Activated CD4-positive, CD25-positive, alpha-beta regulatory T cell treated with anti-CD3 and anti-CD28 coated beads, Interleukin-2, amount 50 U/mL, for 16 hours (primary cell): Measurements from ENCODE around the gene TSSC4.

Experiments used
- DNase-seq: peaks from one replicate; pipeline ENCODE4 v3.0.0-alpha.2; 2020; ENCODE audit warnings: low read depth, low spot score

Gene TSSC4

DNA sequence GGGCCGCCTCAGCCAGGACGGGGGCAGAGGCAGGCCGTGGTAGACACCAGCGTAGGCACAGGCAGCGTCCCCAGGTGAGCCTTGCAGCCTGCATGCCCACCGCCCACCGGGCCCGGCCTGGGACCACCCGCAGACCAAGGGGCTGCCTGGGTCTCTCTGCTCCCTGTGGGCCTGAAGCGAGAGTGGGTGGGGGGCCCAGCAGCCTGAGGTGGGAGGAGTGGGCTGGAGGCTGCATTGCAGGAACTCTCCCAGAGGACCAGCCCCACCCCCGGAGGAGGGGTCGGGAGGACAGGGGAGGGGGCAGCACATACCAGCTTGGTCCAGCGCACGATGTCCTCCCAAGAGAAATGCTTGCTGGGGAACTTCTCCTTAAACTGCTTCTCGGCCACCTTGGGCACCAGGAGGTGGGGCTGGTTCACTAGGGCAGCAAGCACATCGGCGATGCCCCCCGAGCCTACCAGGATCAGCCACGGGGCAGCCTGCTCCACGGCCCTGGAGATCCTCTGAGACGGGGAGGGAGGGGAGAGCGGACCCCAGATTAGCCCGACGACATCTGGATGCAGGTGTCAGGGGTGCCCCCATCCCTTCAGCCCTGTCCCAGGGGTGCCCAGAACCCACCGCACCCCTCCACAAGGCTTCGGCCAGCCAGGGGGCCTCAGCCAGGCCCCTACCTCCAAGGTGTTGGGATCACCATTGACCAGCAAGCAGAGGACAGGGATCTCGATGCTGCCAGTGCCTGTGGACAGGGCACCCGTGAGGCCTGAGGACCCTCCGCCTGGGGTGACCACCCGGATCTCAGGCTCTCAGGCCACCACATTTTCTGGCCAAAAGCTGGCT lies 17.5 kb downstream of the TSSC4 start:
- no peak for DNase-seq

DNA sequence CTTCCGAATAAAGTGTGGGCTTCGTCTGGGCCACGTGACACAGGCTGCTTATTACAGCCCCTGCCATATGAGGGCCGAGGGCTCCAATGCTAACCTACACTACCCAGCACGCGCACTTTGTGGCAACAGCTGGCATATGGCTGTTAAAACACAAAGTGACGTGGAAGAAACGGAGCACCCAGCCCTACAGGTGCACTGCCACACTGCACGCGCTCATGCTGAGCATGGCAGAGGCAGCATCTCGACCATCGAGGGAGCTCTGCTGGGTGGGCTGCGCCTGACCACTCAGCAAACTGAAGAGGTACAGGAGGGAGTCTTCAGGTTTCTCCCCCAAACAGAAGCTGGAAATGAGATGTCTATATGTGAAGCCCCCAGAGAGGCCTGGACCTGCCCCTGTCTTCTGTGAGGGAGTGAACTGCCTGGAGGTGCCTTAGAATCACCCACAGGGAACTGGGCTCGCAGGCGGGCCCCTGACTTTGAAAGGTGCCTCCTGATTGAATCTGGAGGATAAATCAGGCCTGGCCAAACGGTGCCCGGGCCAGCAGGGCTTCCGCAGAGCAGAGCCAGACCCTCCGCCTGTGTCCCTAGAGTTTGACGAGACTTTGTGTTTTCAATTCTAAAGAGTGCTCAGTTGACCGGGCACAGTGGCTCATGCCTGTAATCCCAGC lies 18.3 kb downstream of the TSSC4 start:
- no peak for DNase-seq

DNA sequence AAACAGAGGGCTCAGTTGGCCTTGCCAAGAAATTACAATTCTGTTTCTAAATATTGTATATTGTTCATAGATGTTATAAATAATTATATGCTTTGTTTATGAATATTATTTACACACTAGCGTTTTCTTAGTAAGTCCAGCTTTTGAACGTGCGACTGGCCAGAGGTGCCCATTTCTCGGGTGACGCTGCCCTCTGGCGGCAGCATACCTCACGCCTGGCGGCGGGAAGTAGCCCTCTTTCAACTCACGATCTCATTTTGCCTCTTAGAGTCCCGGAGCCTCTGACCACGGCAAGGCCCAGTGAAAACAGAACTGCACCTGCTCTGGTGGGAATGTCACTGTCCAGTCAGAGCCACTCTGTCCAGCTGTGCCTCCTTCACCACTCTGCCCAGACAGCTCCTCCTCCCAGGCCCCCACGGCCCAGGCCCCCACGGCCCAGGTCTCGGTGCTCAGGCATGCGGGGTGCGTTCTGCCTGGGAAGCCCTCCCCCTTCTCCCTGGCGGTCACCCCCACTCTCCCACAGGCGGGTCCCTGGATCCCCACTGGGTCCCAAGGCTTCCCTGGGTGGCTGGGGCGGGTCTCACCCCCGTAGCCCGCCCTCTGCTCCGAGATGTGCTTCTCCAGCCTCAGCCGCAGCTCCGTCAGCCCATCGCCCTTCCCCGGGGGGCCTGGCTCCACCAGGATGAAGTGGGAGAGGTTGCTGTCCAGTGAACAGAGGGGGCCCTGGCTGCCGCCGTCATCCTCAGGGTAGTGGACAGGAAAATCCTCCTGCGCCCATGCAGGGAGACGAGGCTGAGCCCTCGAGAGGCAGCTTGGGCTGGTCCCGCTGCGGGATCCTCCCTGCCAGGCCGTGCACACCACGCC lies 19.3 kb downstream of the TSSC4 start:
- DNase-seq, result no peak

DNA sequence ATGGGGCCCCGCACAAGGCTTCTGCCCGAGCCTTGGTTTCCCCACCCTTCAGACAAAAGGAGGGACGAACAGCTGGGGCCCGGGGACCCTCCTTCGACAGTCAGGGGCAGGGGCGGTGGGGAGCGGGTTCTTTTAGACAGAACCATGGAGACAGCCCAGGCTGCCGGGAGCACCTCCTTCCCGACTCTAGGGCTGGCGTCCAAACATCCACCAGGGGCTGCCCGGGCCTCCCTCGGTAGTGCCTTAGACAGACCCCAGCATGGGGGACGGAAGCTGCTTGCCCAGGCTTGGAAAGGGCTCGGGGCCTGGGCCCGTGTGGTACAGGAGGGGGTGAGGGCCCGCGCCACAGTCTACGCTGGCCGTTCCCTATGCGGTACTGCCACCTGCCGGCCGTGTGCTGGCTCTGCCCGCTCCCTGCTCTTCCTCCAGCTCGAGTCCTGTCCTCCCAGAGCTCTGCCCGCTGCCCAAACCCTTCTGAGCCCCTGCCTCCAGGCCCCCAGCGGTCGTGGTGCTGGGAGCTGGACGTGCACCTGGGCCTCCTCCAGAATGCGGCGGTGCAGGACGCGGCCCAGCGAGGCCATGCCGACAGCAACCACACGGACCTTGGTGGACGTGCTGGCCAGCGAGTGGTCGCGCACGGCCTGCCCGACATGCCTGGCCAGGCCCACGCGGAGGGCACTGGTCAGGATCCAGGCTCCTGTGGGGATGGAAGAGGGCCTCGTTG lies 20.1 kb downstream of the TSSC4 start:
- DNase-seq, result peak; percentile 28

DNA sequence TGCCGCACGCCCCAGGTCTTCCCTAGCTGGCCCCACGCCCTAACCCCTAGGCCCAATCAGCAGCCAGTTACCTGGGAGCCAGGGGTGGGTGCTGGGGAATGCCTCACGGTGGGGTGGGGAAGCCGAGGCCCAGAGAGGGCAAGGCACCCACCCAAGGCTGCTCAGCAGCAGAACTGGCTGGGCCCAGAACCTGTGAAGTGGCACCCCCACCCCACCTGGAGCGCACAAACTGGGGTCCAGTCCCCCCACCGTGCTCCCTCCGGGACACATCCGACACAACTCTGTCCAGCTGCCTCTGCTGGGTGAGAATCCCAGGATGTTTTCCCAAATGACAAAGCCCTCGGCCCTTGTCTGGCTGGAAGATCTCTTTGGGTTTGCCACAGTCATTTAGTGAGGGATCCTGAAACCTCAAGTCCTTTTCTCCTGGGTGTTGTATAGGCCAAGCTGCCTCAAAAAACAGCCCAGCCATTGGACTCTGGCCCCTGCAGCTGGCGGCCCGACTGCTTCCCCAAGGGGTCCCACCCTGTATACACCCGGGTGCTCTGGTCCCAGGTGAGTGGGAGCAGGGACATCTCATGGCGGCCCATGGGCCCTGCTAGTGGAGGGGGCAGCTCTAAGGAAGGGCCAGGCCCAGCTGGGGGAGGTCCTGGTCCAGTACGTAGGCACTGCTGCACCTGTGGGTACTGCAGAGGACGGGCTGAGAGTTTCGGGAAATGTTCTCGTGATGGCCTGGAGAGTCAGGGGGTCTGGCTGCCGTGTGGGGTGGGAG lies 20.9 kb downstream of the TSSC4 start:
- DNase-seq, result no peak

DNA sequence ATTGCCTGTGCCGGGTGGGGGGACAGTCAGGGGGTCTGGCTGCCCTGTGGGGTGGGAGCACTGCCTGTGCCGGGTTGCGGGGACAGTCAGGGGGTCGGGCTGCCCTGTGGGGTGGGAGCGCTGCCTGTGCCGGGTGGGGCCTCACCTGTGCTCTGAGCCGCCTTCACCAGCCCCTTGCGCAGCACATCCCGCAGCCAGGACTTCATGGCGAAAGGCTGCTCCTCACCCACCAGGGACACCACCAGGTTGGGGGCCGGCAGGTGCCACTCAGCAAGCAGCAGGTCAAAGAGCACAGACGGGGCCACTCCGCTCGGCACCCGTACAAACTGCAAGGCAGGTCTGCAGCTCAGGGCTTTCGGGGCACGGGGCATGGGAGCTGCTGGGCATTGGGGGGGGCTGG lies 21.4 kb downstream of the TSSC4 start:
- no peak for DNase-seq

DNA sequence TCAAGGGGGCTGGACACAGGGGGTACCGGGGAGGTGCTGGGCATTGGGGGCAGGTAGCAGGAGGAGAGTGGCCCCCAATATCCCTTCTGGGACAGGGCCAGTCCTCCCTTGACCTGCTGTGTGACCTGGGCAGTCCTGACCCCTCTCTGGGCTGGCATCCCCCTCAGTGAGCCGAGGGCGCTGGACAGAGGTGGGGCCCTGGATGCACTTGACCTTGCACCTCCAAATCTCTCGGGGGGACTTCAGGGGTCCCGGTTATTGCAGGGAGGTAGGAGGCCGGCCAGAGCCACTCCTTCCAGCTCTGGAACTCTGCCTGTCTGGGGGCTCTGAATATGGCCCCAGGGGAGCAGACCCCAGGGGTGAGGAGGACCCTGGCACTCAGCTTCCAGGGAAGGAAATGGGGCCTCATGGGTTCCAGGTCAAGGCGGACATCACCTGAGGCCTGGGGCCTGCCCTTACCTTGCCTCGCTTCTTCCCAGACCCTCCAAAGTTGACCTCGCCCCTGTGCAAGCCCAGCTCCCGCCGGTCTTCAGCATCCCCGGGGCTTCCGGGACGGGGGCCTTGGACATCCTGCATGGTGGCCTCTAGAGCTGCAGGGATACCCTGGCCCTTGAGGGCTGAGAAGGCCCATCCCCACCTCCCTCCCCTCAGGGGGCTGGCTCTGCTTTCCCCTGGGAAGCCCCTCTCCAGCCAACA lies 22.1 kb downstream of the TSSC4 start:
- DNase-seq, result no peak

DNA sequence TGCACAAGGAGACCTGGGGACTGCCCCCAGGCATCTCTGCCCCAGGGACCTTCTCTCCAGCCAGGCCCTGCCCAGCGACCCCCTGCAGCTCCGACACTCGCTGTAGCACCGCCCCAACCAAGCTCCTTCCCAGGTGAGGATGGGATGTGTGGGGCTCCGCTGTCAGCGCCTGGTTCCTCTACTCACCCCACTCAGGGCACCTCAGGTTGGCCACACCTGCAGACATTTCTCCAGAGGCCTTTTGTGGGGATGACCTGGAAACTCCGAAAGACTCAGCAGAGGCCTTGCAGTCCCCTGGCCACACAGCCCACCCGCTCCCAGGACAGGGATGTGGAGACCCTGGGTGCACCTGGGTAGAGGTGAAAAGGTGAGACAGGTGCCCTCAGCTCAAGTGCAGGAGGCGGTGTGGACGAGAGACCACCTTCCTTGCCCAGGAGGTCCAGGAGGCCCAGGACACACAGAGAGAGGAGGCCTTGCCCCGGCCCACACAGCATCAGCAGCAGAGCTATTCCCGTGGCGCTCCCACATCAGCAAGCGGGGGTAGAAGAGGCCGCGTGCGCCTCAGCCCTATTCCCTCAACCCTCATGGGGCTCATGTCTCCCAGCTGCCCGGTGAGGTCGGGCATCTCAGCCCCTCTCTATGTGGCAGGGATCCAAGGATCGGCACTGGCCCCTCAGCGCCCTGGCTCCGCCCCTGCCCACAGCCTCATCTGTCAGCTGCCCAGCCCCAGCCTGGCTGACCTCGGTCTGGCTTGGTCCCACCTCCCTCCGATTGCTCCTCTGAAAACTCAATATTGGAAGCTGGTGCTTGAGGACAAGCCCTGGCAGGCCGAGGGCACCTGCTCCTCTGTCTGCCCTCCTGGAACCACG lies 22.8 kb downstream of the TSSC4 start:
- DNase-seq, result no peak

DNA sequence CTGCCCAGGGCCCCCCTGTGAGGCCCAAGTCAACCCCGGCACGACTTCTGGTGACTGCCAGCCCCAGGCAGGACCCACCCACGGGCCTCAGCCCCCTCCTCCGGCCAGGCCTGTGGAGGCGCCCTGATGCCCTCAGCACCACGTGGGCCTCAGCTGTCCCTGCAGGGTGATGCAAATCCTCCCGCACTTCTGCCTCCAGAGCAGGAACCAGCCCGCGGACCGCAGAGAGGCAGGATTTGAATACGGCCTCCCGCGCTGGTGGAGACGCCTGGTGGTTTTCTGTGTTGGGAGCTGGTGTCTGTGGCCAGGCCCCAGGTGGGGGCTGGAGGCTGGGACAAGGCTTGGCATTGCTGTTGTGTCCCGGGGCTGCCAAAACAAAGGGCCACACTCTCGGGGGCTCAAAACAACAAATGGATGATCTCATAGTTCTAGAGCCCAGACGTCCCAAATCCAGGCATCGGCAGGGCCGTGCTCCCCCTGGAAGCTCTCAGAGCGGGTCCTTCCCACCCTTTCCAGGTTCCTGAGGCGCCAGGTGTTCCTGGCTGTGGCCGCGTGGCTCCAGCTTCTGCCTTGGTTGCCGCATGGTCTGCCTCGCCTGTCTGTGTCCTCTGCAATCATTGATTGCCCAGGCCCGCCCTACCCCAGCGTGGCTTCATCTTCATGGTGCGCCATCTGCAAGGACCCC lies 24.4 kb downstream of the TSSC4 start:
- DNase-seq, result no peak

DNA sequence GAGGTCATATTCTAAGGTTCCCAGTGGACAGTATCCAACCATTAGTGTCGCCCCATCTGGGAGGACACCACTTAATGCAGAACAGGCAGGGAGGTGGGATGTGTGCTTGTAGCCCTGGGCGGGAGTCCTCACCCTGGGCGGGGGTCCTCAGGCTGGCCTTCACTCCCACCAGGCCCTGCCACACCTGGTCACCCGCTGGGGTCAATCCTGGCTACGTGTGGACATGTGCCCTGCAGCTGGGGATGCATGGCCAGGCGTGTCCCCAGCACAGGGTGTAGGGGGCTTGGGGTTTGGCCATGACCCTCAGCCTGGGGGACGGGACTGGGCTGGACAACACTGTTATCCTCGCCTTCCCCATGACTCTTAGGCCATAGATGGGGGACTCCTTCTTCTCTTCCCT lies 25.0 kb downstream of the TSSC4 start:
- DNase-seq, result no peak

DNA sequence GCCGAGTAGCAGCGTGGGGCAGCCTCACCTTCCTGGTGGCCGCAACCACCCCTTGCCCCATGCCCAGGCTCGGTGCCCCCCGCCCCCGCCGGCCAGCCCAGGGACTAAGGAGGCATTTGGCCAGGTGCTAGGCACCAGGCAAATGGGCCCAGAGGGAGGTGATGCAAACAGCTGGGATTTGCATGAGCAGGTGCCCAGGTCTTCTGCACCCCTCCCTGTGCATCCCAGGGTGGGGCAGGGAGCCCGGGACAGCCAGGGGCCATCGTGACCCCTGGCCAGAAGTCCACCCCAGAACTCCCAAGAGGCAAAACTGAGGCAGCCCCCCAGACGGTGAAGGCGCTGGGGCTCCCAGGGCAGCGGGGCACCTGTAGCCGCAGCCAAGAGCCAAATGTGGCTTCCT lies 25.7 kb downstream of the TSSC4 start:
- no peak for DNase-seq

DNA sequence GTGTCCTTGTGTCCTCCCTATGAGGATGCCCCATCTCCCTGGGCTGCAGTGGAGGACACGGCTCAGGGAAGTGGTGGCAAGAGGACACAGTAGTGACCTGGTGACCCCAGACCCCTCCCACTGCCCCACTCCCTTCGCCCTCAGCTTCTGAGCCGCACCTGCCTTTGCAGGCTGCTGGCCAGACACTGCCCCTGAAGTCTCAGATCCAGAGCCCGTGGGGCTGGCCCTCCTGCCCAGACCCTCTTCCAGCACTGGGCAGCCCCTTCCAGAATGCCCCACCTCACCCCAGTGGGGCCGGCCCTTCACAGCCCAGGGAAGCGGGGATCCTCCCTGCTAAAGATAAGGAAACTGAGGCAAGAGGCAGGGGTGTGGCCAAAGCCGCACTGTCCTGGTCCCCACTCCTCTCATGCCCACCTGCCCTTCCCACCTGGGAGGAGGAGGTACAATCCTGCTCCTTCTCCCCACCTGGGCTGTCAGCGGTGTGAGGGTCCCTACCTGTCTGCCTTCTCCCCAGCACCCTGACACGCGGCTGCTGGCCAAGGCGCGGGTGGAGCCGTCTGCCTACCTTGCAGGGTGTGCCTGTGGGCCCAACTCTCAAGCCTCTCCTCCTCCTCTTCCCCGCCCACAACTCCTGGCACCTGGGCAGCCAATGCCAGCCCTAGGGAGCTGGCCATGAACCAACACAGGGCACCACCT lies 26.4 kb downstream of the TSSC4 start:
- DNase-seq, result no peak

DNA sequence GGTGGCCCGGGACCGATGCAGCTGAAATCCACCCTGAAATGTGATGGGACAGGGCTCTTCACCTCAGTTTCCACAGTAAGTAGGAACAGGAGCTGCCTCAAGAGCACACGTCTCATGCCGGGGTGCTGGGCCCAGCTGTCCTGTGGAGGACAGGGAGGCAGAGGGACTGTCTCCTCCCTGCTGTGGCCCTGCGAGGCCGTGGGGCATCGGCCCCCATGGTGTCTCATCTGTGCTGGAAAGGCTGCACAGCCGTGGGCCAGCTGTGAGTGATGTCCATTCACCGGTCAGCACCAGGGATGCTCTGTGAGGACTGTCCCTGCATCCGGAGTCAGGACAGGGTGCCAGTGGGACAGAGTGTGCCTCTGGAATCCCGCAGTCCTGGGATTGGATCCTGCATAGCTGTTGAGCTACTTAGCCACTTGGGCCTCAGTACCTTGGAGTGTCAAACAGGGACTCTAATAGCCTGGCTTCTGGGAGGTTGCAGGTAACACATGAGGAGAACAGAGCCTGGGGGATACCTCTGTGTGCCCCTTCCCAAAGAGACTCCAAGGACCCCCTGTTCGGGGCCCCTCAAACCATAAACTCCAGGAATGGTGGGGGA lies 27.3 kb downstream of the TSSC4 start:
- no peak for DNase-seq

DNA sequence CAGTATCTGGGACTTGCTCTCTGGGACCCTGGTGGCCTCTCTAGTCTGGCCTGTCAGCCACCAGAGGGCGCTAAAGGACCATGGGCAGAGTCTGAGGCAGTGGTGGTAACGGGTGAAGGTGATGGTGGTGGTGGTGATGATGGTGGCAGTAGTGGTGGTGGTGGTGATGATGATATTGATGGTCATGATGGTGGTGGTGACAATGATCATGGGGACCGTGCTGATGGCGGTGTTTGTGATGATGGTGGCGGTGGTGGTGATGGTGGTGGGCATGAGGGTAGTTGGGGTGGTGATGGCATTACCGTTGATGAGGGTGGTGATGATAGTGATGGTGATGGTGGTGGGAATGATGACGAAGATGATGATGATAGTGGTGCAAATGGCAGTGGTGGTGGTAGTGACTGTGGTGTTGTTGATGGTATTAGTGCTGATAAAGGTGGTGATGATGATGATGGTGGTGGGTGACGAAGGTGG lies 27.8 kb downstream of the TSSC4 start:
- DNase-seq, result peak; percentile 80

DNA sequence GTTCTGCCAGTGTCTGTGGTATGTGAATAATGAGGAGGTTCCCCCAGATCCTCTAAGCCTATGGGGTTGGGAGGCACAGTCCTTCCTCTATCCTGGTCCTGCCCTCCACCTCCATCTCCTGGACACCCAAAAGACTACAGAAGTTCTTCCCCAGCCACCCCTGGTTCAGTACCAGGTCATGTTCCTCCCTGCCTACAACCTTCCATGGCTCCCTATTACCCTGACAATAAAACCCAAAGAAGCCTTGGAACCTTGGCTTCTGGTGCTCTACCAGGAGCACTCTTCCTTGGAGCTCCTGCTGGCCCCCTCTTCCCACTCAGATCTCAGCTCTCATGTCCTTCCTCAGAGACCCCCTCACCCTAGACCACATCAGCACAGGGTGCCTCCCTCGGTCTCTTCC lies 30.8 kb downstream of the TSSC4 start:
- DNase-seq, result no peak

DNA sequence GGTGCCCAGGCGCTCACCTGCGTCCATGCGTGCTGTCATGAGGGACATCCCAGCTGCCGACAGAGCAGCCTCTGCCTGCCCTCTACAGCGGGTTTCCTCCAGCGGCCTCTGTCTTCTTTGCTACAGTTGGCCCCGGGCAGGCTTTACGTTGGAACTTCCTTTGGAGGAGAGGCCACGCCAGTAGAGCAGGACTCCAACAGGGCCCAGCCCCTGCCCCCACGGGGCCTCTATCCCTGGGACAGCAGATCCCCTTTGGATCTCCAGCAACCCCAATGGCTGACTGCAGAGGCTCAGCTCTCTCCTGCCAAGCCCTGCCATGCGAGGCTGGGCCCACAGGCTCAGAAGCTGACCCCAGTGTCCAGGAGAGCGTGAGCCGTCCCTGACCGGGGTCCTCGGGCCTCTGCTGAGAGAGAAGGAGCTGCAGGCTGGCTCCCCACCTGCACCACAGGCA lies 31.6 kb downstream of the TSSC4 start:
- no peak for DNase-seq

DNA sequence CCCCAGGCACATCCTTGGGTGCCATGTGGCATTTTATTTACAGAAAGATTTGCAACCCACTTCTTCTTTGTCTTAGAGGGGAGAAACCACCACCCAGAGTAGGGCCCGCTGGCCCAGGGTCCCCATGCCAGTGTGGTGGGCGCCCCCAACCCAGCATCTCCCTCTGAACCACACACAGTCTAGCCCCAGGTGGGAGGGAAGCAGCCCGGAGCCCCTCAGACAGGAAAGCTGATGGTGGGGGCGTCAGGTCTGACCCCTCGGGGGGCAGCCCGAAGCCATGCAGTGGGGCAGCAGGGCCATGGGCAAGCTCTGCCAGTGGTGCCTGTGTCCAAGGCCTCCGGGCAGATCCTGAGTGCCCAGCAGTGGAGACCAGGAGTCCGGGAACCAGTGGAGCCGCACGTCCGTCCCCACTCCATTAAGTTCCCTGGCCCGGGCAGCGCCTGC lies 32.1 kb downstream of the TSSC4 start:
- DNase-seq, result no peak
